Upper lobe of left lung (tissue), 4 donors: ENCODE measurements around the gene PERP.

Experiments
- EP300 ChIP-seq, 4 donors: sonication (generic); formaldehyde crosslinking; IDR thresholded peaks; one replicate each; pipeline ENCODE4 v1.5.1; 2017; ENCODE audit warnings: antibody characterized with exemption in 4 of 4, control low read depth in 2 of 4
- POLR2A ChIP-seq, 4 donors: fragments of 450-650 bp; IDR thresholded peaks; one replicate each; pipeline ENCODE4 v1.5.1; 2016 to 2017; ENCODE audit warnings: antibody characterized with exemption in 4 of 4, mild to moderate bottlenecking in 2 of 4
- POLR2AphosphoS5 ChIP-seq, 2 donors: sonication (generic); formaldehyde crosslinking; IDR thresholded peaks; one replicate each; pipeline ENCODE4 v1.5.1; 2017; ENCODE audit warnings: antibody characterized with exemption in 2 of 2
- TF ChIP-seq, protein P1 (sequence below), 6 experiments: fragments of 450-650 bp in 4 of 6; fragments of 200-600 bp in 2 of 6; sonication (generic) in 2 of 6; IDR thresholded peaks; one replicate each; pipeline ENCODE4 v1.5.1; 2016 to 2019; ENCODE audit warnings: antibody characterized with exemption in 6 of 6

DNA sequence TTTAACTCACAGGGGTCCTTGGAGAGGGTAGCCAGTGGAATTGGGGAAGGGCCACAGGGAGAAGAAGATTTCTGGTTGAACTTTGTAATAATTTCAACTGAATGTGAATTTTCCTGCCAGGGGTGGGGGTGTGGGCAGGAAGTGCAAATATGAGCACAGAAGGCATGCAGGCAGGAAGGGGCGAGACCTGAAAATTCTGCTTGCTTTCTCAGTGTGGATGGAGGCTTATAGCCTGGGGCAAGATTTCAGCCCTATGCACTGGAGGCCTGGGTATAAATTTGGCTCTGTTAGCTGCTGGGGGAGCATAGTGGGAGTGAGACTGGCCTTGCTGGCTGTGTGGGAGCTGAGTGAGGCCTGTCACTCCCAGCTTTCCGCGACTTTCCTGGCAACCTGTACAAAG is 54.4 kb downstream of the PERP start:
- TF ChIP-seq, protein P1, sequence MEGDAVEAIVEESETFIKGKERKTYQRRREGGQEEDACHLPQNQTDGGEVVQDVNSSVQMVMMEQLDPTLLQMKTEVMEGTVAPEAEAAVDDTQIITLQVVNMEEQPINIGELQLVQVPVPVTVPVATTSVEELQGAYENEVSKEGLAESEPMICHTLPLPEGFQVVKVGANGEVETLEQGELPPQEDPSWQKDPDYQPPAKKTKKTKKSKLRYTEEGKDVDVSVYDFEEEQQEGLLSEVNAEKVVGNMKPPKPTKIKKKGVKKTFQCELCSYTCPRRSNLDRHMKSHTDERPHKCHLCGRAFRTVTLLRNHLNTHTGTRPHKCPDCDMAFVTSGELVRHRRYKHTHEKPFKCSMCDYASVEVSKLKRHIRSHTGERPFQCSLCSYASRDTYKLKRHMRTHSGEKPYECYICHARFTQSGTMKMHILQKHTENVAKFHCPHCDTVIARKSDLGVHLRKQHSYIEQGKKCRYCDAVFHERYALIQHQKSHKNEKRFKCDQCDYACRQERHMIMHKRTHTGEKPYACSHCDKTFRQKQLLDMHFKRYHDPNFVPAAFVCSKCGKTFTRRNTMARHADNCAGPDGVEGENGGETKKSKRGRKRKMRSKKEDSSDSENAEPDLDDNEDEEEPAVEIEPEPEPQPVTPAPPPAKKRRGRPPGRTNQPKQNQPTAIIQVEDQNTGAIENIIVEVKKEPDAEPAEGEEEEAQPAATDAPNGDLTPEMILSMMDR (IDR thresholded peaks at IDR 0.05) = no peak
- TF ChIP-seq POLR2A (IDR thresholded peaks at IDR 0.05) (no peak), POLR2AphosphoS5 (IDR thresholded peaks at IDR 0.05) (no peak), EP300 (IDR thresholded peaks at IDR 0.05) (no peak)
